ENCODE results near the gene FAM216B.

GRCh38 chr13:42777467-42777866, 3.9 kb upstream of the FAM216B start:
- no peak for TF ChIP-seq NR2C2 (CRISPR knock-in tag; IDR thresholded peaks at IDR 0.05)
- TF ChIP-seq NR2C2 (tag; IDR thresholded peaks at IDR 0.05): no peak
- TF ChIP-seq, protein P1, sequence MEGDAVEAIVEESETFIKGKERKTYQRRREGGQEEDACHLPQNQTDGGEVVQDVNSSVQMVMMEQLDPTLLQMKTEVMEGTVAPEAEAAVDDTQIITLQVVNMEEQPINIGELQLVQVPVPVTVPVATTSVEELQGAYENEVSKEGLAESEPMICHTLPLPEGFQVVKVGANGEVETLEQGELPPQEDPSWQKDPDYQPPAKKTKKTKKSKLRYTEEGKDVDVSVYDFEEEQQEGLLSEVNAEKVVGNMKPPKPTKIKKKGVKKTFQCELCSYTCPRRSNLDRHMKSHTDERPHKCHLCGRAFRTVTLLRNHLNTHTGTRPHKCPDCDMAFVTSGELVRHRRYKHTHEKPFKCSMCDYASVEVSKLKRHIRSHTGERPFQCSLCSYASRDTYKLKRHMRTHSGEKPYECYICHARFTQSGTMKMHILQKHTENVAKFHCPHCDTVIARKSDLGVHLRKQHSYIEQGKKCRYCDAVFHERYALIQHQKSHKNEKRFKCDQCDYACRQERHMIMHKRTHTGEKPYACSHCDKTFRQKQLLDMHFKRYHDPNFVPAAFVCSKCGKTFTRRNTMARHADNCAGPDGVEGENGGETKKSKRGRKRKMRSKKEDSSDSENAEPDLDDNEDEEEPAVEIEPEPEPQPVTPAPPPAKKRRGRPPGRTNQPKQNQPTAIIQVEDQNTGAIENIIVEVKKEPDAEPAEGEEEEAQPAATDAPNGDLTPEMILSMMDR (IDR thresholded peaks at IDR 0.05 in 2 of 3, conservative IDR thresholded peaks at IDR 0.05 in 1 of 3; ENCODE audit: insufficient read depth in 2 of 3, low read depth in 1 of 3, low read length in 3 of 3): no peak
- no peak for TF ChIP-seq CEBPB (tag; IDR thresholded peaks at IDR 0.05)
- TF ChIP-seq CHD2 (IDR thresholded peaks at IDR 0.05; ENCODE audit: low read depth, low read length): no peak
- TF ChIP-seq, protein P2, sequence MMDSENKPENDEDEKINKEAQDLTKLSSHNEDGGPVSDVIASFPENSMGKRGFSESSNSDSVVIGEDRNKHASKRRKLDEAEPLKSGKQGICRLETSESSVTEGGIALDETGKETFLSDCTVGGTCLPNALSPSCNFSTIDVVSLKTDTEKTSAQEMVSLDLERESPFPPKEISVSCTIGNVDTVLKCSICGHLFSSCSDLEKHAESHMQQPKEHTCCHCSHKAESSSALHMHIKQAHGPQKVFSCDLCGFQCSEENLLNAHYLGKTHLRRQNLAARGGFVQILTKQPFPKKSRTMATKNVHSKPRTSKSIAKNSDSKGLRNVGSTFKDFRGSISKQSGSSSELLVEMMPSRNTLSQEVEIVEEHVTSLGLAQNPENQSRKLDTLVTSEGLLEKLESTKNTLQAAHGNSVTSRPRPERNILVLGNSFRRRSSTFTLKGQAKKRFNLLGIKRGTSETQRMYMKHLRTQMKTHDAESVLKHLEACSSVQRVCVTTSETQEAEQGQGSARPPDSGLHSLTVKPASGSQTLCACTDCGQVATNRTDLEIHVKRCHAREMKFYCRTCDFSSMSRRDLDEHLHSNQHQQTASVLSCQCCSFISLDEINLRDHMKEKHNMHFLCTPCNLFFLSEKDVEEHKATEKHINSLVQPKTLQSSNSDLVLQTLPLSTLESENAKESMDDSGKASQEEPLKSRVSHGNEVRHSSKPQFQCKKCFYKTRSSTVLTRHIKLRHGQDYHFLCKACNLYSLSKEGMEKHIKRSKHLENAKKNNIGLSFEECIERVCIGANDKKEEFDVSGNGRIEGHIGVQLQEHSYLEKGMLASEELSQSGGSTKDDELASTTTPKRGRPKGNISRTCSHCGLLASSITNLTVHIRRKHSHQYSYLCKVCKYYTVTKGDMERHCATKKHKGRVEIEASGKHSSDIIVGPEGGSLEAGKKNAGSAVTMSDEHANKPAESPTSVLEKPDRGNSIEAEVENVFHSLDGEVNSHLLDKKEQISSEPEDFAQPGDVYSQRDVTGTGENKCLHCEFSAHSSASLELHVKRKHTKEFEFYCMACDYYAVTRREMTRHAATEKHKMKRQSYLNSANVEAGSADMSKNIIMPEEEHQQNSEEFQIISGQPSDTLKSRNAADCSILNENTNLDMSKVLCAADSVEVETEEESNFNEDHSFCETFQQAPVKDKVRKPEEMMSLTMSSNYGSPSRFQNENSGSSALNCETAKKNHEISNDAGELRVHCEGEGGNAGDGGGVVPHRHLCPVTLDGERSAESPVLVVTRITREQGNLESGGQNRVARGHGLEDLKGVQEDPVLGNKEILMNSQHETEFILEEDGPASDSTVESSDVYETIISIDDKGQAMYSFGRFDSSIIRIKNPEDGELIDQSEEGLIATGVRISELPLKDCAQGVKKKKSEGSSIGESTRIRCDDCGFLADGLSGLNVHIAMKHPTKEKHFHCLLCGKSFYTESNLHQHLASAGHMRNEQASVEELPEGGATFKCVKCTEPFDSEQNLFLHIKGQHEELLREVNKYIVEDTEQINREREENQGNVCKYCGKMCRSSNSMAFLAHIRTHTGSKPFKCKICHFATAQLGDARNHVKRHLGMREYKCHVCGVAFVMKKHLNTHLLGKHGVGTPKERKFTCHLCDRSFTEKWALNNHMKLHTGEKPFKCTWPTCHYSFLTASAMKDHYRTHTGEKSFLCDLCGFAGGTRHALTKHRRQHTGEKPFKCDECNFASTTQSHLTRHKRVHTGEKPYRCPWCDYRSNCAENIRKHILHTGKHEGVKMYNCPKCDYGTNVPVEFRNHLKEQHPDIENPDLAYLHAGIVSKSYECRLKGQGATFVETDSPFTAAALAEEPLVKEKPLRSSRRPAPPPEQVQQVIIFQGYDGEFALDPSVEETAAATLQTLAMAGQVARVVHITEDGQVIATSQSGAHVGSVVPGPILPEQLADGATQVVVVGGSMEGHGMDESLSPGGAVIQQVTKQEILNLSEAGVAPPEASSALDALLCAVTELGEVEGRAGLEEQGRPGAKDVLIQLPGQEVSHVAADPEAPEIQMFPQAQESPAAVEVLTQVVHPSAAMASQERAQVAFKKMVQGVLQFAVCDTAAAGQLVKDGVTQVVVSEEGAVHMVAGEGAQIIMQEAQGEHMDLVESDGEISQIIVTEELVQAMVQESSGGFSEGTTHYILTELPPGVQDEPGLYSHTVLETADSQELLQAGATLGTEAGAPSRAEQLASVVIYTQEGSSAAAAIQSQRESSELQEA (IDR thresholded peaks at IDR 0.05; ENCODE audit: low read depth): no peak

Data from K562 (cell line).